ENCODE results near the gene MBOAT1.
"Not testable (repeated sequence)": the region's sequence is repeated elsewhere in the genome, so short reads cannot be mapped to it uniquely, and the experiment has no call there.

The MBOAT1 gene

DNA sequence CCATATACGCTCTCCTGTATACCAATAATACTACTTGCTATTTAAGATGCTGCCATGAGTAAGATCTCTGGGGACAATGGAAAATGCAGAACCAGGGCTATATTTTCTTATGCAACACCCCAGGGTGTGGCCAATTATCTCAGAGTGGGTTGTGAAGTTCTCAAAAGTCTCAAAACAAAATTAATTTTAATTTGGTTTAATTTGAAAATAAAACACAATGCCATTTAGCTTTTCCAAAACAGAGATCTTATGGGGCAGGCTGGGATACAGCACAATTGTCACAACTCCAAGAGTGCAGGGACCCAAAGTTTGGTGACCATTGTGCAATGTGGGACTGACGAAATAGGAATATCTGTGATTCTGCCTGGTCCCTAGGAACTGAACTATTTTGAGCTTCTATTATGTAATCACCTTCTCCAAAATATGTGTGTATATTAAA, 43.1 kb downstream of the MBOAT1 start:
- DNase-seq, result peak in 1 of 2 experiments; percentile 13

DNA sequence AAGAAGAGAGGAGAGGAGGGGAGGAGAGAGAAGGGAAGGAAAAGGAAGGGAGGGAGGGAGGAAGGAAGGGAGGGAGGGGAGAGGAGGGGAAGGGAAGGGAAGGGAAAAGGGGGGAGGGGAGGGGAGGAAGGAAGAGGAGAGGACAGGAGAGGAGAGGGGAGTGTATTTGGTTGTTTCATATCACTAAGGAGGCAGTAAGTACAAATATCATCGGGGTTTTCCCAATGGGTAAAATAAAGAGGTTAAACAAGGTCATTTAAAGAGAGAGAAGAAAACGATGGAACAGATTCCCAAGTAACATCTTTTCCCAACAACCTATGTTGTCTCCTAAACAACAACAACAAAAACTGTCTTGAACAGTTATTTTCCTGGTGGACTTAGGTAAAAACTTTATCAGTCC, 43.6 kb downstream of the MBOAT1 start:
- DNase-seq, result no peak

DNA sequence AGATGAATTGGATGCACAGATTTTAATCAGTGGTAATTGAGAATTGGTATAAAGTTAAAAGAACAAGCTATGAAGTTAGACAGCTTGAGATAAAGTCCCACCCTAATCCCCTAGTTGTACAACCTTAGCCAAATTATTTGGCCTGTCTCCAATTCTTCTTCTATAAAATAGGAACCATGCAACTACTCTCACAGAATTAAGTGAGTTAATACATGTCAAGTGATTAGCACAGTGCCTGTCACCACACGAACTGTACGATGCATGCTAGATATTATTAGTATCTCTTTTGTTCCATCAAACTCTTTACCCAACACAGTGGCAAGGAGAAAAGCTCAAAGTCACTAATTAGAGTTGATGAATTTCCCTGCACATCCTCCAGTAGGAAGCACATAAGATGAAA, 44.7 kb downstream of the MBOAT1 start:
- no peak for DNase-seq

DNA sequence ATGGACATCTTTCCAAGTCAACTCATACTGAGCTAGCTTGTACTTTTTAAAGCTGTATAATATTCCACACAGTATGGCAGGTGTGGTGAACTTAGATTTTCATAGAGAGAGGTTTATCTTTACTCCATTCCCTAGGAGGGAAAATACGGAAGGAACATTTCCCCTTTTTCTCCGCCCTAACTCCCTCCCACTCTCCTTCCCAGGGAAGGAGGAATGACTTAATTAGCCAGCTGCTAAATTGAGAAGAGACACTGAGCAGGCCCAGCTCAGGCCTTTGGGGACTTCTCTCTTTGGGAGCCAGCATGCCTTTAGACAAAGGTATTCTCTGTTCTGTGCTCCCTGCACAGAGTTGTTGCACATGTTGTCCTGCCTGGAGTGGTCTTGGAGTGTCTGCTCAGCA, 46.1 kb downstream of the MBOAT1 start:
- DNase-seq, result no peak

DNA sequence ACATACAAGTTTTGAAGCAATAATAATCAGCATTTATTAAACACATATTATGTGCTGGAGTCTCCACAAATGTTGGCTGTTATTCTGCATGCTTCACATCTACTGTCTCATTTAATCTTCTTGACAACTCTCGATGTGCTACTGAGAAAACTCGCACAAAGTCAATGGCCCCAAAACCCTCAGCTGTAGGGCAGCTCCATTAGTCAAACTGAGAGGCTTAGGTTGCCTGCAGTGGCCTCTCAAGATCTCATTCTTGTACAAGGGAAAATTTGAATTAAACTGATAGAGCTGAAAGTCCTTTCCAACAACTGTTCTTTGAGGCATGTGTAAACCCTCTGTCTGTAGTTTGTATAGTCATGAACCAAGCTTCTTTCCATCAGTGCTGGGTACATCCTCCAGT, 49.8 kb downstream of the MBOAT1 start:
- DNase-seq, result no peak

DNA sequence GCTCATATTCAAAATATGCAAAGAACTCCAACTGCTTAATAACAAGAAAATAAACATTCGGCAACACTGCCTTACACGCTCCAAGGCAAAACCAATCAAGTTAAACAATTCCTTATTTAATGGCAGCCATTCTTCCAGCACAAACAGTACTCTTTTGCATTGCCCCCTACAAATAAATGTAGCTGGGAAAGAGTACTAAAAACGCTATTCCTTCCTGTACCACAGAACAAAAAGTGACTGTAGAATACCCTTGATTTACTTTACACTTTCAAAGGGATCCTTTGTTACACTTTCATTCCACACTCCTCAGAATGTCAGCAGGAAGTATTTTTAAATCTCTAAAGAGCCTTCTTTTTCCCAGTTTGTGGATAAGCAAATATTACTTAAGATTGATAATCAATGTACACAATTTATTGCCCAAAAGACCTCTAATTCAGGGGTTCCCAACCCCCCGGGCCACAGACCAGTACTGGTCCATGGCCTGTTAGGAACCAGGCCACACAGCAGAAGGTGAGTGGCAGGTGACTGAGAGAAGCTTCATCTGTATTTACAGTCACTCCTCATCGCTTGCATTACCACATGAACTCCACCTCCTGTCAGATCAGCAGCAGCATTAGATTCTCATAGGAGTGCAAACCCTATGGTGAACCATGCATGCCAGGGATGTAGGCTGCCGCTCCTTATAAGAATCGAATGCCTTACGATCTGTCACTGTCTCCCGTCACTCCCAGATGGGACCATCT, 51.6 kb downstream of the MBOAT1 start:
- DNase-seq, result no peak

DNA sequence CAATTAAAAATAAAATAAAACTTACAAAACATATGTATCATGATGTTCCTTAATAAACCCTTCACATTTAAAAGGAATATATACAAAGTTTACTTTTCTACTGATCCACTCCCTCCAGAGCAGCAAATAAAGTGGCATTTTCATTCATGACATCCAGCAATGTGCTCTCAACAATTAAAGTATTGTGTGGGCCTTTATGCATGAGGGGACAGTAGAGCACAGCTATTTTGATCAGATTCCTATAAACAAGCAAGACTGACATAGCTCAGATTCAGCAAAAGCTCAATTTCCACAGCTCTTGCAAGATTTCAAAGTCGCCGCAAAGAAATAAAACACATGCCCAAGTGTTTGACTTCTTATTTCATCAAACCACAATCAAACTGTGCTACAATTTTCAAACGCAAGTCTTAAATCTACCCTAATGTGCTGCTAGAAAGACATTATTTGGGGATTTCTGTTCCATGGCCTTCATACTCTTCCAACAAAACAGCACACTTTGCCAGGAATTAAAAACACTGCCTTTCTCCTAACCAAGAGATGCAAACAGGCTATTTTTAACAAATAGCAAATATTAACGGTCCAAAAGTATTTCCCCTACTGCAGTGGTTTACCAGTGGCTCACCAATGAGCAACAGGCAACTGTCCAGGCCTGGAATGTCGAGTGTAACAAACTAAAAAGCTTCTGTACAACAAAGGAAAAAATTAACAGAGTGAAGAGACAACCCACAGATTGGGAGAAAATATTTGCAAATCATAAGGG, 52.3 kb downstream of the MBOAT1 start:
- DNase-seq, result no peak

DNA sequence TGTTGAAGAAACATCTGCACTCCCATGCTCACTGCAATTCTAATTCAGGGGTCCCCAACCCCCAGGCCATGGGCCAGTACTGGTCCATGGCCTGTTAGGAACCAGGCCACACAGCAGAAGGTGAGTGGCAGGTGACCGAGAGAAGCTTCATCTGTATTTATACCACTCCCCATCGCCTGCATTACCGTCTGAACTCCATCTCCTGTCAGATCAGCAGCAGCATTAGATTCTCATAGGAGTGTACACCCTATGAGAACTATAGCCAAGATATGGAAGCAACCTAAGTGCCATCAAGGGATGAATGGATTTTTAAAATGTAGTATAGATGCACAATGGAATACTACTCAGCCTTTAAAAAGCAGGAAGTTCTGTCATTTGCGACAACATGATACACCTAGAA, 53.2 kb downstream of the MBOAT1 start:
- DNase-seq, result no peak

DNA sequence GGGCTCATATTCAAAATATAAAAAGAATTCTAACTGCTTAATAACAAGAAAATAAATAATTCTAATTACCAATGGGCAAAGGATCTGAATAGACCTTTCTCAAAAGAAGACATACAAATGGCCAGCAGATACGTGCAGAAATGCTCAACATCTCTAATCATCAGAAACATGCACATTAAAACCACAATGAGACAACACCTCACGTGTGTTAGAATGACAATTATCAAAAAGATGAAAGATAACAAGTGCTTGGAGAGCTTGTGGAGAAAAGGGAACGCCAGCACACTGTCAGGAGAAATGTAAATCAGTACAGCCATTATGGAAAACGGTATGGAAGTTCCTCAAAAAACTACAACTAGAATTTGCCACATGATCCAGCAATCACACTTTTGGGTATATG, 53.6 kb downstream of the MBOAT1 start:
- no peak for DNase-seq

DNA sequence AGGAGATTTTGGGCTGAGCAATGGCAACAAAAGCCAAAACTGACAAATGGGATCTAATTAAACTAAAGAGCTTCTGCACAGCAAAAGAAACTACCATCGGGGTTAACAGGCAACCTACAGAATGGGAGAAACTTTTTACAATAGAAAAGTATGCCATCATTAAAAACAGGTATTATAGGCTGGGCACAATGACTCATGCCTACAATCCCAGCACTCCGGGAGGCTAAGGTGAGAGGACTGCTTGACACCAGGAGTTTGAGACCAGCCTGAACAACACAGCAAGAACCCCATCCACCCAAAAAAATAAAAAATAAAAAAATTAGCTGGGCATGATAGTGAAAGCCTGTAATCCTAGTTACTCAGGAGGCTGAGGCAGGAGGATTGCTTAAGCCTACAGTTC, 55.4 kb downstream of the MBOAT1 start:
- no peak for DNase-seq

DNA sequence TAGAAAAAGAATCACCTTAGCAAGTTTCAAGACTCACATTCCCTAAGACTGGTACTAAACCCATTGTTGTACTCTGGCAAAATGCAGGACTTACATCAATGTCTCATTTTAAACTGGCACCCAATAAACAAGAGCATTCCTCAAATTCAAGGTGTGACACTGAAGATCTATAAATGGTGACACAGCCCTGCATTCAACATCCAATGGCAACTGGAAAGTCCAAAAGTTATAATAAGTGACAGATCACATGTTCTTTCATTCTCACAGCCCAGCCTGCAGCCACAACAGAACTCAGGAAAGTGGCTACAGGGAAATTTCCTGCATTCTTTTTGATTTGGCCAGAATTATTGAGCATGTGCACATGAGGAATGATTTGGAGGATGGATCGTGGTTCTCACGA, 57.5 kb downstream of the MBOAT1 start:
- no peak for DNase-seq

DNA sequence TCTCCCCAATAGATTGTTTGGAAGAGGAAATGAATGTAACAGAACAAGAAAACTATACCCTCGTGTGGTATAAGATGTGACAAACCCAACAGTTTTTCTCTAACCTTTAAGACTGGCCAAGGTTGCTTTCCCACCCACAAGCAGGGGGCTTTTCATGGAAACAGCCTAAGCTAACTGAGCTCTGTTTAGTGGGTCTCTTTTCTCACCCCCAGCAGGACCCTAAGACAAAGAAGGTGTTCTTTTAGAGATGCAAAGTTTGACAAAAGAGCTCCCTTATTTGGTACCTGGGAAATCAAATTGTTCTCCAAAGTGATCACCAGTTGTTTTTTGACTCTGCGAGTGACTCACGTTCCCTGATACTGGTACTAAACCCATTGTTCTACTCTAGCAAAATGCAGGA, 59.1 kb downstream of the MBOAT1 start:
- DNase-seq, result no peak

DNA sequence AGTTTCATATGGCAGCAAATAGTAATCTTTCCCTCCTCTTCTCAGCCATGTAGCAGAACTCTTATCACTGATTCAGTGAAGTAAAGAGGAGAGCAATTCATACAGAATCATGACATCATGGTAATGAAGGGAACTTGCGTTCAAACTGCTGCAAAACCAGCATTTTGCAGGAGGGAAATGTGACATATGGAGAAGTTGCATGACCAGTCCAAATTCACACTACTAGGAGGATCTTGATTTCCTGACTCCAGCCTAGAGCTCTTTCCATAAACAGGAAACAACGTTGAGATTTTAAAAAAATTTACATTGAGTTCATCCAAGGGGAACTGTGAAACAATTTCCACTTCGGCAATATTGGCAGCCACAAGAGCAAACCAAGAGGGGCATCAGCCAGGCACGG, 63.8 kb downstream of the MBOAT1 start:
- no peak for DNase-seq

DNA sequence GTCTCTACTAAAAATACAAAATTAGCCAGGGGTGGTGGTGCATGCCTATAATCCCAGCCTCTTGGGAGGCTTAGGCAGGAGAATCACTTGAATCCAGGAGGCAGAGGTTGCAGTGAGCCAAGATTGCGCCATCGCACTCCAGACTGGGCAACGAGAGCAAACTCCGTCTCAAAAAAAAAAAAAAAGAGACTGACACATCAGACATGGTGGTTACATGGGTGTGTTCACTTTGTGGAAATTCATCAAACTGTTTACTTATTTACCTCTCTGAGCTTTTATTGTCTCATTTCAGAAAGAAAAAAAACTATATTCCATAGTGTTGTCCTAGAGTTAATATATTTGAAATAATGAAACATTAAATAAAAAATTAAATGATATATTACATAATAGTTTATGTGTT, 64.8 kb downstream of the MBOAT1 start:
- no peak for DNase-seq

DNA sequence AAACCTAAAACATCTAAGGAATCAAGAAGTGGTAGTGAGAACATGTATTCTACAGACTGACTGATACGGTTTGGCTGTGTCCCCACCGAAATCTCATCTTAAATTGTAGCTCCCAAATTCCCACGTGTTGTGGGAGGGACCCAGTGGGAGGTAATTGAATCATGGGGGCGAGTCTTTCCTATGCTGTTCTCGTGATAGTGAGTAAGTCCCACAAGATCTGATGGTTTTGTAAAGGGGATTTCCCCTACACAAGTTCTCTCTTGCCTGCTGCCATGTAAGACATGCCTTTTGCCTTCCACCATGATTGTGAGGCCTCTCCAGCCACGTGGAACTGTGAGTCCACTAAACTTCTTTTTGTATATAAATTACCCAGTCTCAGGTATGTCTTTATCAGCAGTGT, 65.4 kb downstream of the MBOAT1 start:
- DNase-seq, result not testable (repeated sequence)

DNA sequence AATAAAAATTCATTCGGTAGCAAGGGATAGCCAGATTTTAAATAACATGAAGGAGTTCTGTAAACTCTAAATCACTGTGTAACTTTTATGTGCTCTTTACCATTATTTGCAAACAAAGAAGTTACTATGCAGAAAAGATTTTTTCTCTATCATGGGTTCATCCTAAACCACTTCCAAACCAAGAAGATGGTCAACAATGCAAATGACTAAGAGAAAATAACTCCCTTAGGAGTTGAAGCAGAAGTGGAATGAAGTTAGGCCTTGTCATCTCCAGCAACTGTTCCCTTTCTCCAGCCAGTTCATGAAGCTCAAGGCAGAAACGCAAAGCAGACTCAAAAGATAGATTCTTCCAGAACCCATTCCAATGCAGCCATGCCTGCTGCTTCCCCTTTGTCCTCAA, 66.0 kb downstream of the MBOAT1 start:
- DNase-seq, result no peak

DNA sequence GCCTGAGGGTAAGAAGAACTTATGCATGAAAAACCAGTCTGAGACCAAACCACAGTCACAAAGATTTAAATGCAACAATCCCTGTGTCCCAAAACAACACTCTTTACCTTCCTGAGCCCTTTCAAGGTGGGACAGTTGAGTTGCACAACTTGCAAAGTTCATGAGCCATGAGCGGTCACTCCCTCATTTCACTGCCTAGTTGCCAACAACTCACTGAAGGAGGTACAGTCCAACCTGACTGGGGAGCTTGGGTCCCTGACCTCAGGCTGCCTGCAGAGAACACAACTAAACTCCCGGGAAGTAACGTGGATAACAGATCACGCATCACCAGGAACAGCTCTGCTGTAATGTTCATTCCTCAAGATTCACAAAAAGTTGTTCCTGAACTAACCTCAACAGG, 69.4 kb downstream of the MBOAT1 start:
- no peak for DNase-seq

DNA sequence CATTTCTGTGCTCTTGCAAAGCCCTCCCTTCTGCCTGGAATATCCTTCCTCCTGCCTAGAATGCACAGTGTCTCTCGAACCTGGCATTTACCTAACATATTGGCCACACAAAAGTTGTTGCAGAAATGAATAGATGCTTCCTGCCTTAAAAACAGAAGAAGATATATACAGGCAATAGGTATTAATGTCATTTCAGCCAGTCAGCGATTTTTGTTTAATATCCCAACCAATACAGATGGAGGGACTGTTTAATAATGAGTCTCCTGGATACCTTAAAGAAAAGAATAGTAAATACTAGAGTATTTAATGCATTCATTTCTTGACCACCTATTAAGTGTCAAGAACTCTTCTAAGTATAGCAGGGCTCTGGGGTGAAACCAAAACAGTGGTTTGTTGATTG, 70.3 kb downstream of the MBOAT1 start:
- DNase-seq, result no peak

DNA sequence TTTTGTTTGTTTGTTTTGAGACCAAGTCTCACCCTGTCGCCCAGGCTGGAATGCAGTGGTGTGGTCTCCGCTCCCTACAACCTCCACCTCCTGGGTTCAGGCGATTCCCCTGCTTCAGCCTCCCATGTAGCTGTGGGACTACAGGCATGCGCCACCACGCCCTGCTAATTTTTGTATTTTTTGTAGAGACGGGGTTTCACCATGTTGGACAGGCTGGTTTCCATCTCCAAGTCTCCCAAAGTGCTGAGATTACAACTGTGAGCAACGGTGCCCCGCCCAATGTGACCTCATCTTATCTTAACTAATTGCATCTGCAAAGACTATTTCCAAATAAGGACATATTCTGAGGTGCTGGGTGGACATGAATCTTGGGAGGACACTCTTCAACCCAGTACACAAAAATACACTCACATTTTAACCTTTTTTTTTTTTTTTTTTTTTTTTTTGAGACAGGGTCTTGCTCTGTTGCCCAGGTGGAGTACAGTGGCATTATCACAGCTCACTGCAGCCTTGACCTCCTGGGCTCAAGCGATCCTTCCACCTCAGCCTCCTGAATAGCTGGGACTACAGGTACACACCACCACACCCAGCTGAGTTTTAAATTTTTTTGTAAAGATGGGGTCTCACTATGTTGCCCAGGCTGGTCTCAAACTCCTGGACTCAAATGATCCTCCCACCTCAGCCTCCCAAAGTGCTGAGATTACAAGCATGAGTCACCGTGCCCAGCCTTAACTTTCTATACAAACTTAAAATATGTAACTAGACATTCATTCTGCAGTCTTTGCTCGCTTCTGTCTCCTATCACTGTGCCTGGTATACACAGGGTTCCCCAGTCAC, 72.9 kb downstream of the MBOAT1 start:
- DNase-seq, result not testable (repeated sequence)

DNA sequence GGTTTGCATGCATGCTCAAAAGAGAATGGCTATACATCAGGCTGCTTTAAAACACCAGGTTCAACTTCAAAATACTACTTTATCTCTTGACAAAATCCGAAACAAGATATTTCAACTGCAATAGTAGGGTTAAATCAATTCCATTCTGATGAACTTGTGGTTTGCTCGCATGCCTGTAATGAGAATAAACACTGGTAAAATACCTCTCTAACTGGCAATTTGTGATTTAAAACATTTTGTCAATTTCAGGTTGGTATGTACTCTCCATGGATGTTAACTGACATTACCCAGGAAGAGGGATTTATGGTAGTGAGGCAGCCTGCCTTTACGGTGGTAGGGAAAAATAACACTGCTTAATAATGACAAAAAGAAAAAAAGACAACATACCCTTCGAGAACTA, 74.4 kb downstream of the MBOAT1 start:
- DNase-seq, result no peak

DNA sequence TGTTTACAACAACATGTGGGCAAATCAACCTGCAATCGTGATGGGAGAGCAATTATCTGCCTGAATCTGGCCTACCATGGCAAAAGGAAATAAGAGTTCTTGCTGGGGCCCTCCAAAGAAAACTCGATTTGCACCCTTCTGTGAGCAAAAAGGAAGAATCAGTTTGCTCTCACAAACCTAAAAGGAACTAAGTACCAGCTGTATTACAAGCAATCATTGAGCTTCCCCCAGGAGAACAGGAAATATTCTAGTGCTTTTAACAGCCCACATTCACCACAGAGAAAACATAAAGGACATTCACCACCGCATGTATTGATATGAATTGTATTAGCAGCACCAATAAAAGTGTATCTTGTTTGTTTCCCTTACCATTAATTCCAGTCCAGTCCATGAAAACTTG, 75.0 kb downstream of the MBOAT1 start:
- DNase-seq, result peak in 1 of 2 experiments; percentile 1

DNA sequence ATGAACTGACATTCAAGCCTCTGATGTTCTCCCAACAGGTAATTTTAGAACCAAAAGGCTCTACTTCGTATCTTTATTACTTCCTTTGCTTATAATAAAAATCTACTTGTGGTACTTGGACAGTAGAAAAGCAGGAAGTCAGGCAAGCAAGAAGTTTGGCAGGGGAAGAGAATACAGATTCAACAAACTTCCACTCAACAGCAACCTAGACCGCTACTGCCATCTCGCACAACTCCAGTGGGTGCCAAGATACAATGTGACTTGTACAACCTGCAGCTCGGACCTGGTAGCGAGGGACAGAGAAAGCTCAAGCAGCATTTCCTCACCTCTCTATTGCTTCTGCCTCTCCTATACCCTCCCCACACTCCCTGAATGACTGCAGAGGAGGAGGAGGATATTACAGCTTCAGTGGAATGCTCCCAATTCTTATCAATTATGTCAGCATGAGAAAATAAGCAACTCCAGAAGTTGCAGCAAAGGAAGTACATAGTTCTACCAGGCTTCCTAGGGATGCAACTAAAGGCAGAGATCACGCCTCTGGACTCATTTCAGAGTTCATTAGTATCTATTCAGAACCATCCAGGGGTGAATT, 76.5 kb downstream of the MBOAT1 start:
- peak; percentile 5 to 12 for DNase-seq

DNA sequence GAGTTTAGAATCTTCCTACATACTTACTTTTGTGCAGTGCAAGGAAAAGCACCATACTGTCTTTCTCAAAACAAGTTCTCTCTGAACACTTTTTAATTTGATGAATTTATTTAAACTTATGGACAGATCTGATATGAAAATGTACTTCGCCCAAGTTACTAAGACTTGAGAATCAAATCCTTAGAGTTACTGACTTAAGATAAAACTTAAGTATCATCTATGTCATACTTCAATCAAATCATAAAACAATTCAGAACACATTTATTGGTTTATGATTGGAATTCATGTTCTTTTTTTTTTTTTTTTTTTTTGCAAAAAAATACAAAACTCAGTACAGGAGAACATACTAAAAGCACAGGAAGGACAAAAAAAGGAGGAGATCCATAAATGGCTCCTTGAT, 77.7 kb downstream of the MBOAT1 start:
- DNase-seq, result no peak

All from Kasumi-1 (cell line).